Measurements from ENCODE around the gene CNNM4.

The CNNM4 gene

DNA sequence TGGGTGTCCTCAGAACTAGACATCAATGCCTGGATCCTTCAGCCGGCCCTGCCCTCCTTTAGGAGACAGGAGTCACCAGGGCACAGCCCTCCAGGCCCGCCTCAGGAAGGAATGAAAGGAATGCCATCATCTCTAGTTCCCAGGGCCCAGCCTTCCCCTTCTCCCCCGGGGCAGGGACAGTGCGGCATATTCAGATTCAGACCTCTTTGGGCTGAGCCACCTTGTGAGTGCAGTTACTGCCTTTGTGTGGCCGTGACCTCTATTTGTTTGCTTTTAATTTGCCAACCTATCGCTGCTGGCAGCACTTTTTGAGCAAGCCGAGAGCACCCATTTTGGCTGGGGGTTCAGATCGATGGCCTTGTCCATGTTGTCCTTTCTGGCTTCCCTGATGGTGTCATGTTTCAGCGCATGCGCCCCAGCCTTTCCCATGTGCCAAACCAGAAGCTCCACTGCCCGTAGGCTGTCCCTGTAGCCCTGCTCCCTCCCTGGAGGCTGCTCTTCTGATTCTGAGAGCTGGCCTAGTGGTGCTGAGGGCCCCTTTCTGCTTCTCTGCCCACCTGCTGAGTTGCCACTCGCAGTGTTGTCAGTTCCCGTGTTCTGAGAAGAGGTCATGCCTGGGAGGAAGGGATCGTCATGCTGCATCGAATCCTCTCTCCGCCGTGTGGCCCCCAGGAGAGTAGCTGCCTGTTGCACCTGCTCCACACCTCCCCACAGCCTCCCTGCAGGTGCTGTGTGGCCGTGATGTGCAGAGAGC is 72.2 kb downstream of the CNNM4 start:
- no peak for DNase-seq (ENCODE audit: low spot score)

DNA sequence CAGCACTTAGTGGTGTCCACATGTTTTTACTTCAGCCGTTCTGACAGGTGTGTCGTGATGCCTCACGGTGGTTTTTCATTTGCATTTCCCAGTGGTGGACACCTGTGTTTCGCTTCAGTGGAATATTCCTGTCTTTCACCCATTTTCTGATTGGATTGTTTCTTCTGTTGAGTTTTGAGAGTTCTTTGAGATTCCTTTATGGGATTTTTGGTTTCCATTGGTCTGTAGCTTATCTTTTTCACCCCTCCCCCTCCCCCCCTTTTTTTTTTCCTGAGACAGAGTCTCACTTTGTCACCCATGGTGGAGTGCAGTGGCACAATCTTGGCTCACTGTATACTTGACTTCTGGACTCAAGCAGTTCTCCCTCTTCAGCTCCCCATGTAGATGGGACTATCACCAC is 75.1 kb downstream of the CNNM4 start:
- DNase-seq (ENCODE audit: low spot score): no peak

DNA sequence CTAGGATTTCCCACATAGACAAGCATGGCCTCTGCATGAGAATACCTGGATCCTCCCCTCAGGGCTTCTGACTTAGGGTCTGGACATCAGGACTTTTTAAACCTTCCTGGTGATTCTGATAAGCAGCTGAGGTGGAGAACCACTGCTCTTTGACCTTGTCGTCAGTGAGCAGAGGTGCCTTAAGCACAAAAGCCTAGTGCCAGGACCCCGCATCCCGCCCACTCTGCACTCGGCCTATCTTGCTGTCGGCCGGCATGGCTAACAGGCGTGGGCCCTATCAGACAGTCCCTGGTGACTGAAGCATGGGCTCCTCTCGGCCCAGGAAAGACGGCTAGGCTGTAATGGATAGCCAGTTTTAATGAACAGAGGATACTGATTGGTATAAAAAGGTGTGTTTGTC is 76.9 kb downstream of the CNNM4 start:
- no peak for DNase-seq (ENCODE audit: low spot score)

DNA sequence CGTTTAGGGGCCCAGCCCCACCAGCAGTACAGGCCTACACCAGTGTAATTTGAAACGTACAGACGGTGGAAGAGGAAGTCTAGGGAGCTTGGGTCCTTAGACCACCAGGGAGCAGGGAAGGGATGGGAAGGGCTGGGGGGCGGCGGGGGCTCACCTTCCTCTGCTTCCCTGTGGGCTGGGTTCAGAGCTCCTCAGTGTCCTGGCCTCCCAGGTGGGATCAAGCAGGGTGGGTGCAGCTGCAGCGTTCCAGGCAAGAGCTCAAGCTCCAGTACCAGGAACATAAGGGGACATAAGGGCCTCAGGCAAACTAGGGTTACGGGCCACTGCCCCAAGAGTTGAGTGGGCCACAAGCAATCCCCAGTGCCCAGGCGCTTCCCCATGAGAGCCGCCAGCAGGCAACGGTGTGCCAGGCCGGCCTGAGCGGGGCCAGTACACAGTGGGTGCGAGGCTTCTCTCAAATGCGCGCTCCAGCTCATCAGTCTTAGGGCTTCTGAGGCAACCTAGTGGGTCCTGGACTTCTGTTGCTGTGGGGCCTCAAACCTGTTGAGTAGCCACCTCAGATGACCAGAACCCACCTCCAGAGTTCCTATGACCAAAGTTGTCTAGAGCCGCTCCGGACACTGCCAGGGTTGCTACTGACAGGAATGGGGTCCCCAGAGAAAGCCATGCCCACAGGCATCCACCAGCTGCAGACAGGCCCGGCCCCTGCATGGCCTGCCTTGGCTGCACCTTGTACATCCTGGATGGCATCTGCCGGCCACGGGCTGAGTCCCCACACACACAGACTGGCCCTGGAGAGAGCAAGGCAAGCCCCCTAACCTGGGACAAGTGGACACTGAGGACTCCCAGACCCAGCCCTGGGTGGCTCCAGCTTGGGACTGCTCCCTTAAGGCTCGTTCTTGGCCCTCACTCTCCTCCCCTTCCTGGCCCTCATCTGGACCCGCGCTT is 77.9 kb downstream of the CNNM4 start:
- no peak for DNase-seq (ENCODE audit: low spot score)

DNA sequence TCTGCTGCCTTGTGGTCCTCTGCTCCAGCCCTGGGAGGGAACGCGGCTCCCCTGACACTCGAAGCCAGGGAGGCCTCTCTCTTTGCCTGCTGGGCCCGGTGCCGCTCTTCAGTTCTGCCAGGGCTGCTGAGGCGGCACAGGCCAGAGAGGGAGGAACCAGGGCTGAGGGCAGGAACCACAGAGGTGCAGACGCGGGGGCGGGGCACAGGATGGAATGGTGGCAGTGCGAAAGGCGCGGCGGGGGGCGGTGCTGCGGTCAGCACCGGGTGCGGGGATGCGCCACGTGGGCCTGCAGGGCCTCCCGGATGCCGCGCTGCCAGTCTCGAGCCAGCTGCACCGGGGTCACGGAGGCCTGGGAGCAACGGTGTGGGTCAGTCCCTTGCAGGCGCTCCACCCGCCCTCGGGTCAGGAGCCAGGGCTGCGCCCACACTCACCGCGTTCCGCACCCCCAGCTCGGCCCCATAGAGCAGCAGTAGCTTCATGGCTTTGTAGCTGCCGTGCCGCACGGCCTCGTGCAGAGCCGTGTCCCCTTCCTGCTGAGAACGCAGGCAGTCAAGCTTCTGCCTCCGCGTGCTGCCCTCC is 78.7 kb downstream of the CNNM4 start:
- DNase-seq (ENCODE audit: low spot score): no peak

DNA sequence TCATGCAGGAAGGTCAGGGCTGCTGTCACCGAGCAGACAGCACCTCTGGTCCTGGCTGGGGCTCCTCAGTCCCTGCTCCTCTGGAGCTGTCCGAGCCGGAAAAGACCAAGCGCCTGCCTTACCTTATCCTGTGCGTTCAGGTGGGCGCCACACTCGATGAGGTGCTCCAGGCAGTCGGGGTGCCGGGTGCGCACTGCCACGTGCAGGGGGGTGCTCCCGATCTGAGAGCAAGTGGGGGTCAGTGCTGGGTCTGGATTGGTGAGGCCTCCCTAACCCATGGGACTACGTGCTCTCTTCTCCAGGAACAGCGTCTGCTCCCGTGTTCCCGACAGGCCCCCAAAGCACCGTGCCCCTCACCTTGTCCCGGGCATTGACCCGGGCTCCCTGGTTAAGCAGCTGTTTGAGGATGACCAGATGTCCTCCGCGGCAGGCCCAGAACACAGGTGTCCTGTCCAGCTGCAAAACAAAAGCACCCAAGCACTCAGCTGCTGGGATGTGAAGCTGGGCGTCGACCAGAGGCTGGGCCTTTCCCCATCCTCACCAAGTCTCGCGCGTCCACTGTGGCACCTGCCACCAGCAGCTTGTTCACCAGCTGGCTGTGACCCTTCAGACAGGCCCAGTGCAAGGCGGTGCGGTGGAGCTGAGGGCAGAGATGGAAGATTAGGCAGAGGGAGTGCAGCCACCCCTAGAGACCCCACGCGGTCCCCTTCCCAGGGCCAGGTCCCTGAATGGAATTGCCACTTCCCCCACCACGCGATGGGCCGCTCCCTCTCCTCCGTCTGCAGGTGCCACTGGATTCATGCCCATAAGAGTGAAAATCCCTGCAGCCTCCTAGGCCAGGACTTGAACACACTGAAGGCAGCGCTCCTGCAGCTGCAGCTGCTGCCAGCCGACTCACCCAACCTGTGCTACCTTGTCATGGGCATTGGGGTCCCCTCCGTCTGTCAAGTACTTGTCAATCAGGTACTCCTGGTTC is 79.5 kb downstream of the CNNM4 start:
- no peak for DNase-seq (ENCODE audit: low spot score)

DNA sequence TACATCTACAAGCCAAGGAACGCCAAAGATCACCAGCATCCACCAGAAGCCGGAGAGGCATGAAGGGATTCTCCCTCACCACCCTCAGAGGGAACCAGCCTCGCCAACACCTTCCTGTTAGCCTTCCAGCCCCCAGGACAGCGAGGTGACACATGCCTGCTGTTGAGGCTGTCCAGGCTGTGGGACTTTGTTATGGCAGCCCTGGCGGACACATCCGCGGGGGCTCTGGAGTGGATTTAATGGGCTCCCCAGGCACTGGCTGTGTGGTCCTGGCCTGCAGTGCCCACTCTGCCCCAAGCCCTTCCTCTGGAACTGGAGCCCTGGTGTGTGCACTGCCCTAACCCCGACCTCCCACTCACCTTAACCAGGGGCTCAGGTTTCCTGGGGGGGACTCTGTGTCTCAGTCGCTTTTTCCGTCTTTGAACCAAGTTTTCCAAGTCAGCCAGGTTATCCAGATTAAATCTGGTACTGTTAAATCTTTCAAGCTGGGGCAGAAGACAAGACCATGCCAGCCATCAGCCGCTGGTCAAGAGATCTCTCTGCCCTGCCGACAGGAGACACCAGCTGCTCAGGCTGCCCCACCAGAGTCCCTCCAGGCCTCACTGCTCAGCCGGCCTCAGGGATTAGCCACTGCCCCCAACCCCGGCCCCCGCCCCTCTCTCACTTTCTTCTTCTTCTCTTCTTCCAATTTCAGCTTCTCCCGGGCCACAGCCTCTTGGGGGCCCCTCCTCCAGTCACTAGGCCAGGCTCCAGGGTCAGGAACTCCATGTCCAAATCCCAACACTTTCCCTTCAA is 81.2 kb downstream of the CNNM4 start:
- DNase-seq (ENCODE audit: low spot score): no peak

DNA sequence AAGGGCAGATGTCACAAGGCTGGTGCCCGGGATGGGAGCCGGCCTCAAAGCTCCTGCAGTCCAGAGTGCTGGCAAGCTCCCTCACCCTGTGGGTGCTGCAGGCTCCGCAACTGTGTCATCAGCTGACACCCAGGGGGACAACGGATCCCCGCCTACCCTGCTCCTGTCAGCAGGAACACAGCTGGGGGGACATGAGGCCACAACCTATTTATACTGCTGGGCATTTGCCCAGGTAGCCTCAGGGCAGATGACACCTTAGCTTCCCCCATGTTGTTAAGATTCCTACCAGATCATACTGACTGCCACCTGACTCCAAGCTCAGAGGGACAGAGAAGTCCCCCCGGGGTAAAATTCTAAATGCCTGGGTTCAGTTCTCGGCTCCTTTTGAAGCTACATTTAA is 81.9 kb downstream of the CNNM4 start:
- no peak for DNase-seq (ENCODE audit: low spot score)

DNA sequence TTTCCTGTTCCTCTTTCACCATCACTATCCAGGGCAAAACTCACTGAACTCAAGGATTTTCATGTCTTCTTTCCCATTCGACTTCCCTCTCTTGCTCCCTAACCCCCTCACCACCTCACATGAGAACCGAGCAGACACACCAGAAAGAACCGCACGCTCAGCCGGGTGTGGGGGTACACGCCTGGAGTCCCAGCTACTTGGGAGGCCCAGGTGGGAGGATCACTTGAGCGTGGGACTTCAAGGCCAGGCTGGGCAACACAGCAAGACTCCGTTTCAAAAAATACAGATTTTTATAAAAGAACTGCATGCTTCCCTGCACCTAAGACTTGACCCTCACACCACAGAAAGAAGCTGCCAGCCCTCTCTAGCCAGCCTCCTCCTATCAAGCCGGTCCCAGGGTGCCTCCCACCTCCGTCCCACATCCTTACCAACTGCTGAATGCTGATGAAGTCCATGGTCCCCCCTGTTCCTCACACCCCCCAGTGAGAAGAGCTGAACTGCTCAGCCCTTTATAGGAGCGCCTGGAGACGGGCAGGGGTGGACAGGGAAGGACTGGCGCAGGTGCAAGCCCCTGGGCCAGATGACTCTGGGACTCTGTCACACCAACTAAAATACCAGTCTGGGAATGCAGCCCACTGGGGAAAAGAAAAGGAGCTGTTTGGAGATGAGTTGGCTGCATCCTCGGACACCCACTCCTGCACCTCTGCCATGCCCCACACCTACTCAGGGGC is 83.0 kb downstream of the CNNM4 start, which contains the start of gene ANKRD23:
TSS of gene ANKRD23 (minus strand) at position 484 of the 731 bp plus-strand sequence. CDS start at position 455, 29 bp downstream.
- DNase-seq (ENCODE audit: low spot score): no peak

DNA sequence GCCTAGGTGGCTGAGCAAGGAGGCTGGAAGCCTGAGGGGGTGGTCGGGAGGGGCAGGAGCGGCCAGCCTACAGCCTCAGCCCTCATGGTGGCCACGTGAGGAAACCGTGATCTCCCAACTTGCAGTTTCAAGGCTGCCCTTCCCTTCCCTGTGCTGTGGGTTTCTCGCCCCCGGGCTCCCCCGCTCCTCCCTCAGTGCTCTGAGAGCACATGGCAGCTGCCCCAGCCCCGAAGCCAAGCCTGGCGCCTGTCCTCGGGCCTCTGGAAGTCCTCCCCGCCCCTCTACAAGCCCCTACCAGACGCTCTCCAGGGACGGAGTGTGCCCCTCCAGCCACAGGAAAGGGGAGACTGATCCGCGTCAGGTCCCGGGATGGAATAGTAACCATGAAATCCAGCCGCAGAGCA is 83.7 kb downstream of the CNNM4 start:
- DNase-seq (ENCODE audit: low spot score): no peak

DNA sequence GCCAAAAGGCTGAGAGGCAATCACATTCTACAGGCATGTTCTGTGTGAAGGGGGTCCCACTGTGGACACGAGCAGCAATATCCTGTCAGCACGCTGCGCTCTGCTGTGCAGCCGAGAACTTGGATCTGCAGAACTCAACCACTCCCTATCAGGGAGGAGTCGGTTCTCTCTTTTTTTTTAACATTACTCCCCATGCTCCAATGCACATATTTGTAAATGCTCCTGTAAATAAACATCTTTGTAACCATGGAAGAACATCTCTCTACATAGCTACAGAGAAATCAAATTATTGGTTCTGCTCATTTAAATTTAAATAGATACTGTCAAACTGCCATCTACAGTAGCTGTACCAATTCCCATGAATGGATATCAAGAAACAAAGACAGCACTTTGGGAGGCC is 86.1 kb downstream of the CNNM4 start:
- DNase-seq (ENCODE audit: low spot score): no peak

DNA sequence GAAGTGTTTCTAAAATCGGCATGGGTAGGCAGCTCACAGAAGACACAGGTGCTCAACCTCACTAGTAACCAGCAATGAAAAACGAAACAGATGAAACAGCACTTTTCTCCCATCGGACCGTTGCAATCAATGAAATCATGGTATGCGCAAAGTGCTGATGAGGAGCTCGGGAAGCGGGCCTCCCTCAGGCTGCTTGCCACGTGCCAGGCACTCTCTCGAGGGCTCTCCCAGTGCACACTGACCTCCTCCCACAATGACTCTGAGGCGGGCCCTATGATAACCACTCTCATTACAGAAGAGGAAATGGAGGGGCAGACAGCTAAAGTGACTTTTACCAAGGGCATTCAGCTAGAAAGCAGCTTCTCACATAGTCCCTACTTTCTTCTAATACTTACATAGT is 86.9 kb downstream of the CNNM4 start:
- DNase-seq (ENCODE audit: low spot score): no peak

DNA sequence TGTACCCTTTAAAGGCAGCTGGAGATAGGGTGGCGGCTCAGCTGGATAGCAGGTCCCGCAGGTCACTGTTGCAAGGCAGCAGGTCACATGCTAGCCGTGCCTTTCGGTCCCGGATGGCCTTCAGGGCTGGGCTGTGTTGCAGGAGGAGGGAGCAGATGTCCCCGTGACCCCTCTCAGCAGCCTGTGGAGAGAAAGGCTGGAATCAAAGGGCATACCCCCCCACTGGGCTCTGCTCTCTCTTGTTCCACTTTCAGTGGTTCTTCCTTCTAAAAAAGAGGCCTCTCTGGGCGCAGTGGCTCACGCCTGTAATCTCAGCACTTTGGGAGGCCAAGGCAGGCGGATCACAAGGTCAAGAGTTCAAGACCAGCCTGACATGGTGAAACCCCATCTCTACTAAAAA is 87.6 kb downstream of the CNNM4 start:
- DNase-seq (ENCODE audit: low spot score): no peak

DNA sequence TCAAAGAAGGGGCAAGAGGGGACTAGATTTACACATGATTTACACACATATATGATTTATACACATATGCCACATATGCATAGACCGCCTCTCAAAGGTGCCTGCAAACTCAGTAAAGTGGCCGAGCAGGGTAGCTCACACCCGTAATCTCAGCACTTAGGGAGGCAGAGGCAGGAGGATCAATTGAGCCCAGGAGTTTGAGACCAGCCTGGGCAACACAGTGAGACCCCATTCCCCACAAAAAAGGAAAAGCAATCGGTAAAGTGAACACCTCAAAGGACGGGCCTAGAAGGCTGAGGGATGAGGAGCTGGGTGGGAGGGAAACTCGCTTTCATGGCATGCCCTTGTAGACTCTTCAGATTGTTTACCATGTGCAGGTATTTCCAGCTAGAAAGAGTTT is 92.0 kb downstream of the CNNM4 start:
- no peak for DNase-seq (ENCODE audit: low spot score)

DNA sequence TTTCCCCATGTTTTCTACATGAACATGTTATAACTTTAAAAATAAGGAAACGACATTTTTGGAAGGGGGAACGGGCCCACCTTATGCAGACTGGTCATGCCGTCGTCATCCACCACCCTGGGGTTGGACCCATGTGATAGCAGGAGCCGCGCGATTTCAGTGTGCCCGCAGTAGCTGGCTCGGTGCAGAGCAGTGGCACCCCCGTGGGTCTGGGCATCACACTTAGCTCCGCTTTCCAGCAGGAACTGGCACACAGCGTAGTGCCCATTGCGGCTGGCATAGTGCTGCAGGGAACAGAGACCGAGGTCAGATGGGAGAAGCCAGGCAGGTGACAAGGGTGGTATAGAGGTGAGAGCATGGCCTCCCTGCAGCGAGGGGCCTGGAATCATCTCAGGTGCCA is 92.6 kb downstream of the CNNM4 start:
- DNase-seq (ENCODE audit: low spot score): no peak

DNA sequence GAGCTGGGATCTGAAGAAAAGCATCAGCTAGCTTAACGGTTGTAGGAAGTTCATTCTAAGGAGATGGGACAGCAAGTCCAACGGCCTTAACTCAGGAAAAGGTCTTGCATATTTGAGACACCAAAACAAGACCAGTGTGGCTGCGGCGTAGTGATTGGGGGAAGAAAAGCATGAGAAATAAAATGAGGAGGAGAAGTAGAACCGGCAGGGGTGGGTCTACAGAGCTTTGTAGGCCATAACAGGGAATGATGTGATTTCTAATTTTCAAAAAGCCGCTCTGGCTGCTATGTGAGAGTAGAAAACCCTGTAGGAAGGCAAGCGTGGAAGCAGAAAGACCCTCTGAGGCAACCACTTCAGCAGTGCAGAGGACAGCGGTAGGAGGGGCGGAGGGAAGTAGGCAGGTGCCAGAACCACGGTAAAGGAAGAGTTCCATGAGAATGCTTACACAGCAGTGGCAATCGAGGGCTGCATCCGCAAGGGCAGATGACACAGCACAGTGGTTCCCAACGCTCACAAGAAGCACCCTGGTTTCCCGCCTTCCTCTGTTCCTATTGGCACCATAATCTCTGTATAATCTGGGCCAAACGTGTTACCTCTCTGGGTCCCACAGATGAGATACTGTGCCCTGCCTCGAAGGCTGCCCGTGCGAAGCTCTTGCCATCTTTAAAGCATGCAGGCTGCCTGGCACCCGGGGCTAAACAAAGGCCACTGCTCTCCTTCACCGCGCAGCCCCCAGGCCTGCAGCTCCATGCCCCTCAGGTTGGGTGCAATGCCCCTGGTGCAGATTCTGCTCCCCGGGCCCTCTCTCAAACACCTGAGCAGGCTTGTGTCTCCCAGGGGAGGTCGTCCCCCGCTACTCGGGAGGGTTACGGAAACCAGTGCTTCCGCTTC is 96.3 kb downstream of the CNNM4 start:
- no peak for DNase-seq (ENCODE audit: low spot score)

DNA sequence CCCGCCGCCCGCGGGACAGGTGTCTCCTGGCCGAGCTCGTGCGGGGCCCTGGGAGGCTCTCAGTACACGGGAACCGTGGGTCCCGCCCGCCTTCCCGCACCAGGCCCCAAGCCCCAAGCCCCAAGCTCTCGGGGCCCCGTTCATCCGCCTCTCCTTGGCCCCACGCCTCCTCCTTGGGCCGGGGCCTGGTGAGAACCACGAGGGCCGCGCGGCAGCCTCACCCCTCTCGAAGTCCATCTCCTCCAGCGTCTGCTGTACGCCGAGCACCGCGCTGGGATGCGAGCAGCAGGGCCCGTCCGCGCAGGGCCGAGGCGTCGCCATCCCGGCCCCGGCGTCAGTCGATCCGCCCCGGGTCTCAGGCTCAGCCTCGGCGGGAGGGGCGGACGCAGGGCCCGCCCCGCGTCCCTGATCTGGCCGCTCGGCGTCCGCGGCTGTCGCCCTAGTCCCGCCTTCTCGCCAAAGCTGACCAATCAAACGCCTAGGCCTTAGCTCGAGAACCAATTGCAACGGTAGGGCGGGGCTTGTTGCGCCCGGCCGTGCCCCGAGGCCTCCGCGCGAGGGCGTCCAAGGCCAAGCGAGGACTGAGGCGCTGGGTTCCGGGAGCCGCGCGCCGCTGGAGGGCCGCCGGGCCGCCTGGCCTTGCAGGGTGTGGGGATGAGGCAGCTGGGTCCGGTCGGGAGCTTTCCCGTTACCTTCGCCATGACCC is 97.1 kb downstream of the CNNM4 start, which contains the start of gene ANKRD39:
TSS of gene ANKRD39 (minus strand) at position 350 of the 706 bp plus-strand sequence. CDS start at position 321, 29 bp downstream.
- peak; percentile 97 for DNase-seq (ENCODE audit: low spot score)

DNA sequence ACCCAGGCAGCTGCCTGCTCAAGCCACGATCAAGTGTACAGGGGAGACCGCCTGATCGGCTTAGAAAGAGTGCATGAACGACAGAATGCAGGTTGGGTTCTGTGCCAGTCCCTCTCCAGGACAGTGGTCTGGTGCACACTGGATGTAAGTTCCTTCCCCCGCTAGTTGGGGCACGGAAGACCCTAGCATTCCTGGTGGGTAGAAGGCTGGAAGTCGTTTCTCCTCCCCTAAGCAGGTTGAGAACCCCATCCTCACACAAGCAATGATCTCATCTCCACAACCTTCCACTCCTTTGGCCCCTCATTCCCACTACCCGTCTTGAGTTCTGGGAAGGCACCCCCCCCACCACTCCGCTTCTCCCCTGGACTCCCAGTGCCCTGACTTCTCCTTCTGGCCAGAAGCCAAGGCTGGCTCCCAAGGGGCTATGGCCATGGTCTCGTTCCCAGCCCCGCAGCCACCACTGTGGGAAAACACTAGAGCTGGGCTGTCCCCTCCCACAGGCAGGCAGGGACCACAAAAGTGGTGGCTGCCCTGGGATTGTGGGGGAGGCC is 98.5 kb downstream of the CNNM4 start:
- no peak for DNase-seq (ENCODE audit: low spot score)
